Measurements from ENCODE around the gene NPRL2.

DNA sequence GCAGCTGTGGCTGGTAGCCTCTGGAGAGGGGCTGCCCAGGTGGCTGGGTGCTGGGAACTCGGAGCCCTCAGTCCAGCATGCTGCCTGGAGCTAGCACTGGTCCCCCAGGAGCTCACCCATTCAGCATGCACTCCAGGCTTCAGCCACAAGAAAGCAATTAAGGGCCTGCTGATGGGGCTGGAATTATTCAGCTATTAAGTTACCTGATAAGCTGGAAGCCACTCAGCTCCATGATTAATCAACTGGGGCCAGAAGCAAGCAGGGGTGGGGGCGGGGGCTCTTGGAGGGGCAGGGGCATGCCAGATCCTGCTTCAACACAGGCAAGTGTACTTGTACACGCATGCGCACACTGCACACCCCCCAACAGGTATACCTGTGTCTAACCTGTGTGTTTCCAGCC, 30.8 kb upstream of the NPRL2 start:
- TF ChIP-seq POLR2A (IDR thresholded peaks at IDR 0.05) (no peak), POLR2AphosphoS5 (IDR thresholded peaks at IDR 0.05) (no peak)
- TF ChIP-seq, protein P1, sequence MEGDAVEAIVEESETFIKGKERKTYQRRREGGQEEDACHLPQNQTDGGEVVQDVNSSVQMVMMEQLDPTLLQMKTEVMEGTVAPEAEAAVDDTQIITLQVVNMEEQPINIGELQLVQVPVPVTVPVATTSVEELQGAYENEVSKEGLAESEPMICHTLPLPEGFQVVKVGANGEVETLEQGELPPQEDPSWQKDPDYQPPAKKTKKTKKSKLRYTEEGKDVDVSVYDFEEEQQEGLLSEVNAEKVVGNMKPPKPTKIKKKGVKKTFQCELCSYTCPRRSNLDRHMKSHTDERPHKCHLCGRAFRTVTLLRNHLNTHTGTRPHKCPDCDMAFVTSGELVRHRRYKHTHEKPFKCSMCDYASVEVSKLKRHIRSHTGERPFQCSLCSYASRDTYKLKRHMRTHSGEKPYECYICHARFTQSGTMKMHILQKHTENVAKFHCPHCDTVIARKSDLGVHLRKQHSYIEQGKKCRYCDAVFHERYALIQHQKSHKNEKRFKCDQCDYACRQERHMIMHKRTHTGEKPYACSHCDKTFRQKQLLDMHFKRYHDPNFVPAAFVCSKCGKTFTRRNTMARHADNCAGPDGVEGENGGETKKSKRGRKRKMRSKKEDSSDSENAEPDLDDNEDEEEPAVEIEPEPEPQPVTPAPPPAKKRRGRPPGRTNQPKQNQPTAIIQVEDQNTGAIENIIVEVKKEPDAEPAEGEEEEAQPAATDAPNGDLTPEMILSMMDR (IDR thresholded peaks at IDR 0.05): no peak
